ENCODE data around the gene RUNX1.
A peak's percentile ranks its signal among the peaks of the same experiment; 100 is the strongest.

Gene RUNX1

GRCh38 chr21:34762786-34763185 lies 286.3 kb downstream of the RUNX1 start:
- DNase-seq (ENCODE audit: low read depth in 4 of 4, low spot score in 1 of 4) = no peak

GRCh38 chr21:34761758-34762330 lies 287.3 kb downstream of the RUNX1 start:
- DNase-seq (ENCODE audit: low read depth in 4 of 4, low spot score in 1 of 4) = no peak

GRCh38 chr21:34754690-34755647 lies 294.1 kb downstream of the RUNX1 start:
- DNase-seq (ENCODE audit: low read depth in 4 of 4, low spot score in 1 of 4) = no peak

GRCh38 chr21:34748862-34749261 lies 300.2 kb downstream of the RUNX1 start:
- DNase-seq (ENCODE audit: low read depth in 4 of 4, low spot score in 1 of 4) = no peak

- DNase-seq (ENCODE audit: low read depth in 4 of 4, low spot score in 1 of 4) = peak; percentile 9 to 37 (median 22)
Measured at GRCh38 chr21:34745557-34746255, 303.4 kb downstream of the RUNX1 start.

- DNase-seq (ENCODE audit: low read depth in 4 of 4, low spot score in 1 of 4) = no peak
Measured at GRCh38 chr21:34744801-34745200, 304.3 kb downstream of the RUNX1 start.

GRCh38 chr21:34743831-34744230 lies 305.3 kb downstream of the RUNX1 start:
- no peak for DNase-seq (ENCODE audit: low read depth in 4 of 4, low spot score in 1 of 4)

- DNase-seq (ENCODE audit: low read depth in 4 of 4, low spot score in 1 of 4) = no peak
Measured at GRCh38 chr21:34743285-34743684, 305.8 kb downstream of the RUNX1 start.

- DNase-seq (ENCODE audit: low read depth in 4 of 4, low spot score in 1 of 4) = no peak
Measured at GRCh38 chr21:34740198-34740597, 308.9 kb downstream of the RUNX1 start.

Measured in stimulated activated CD4-positive, alpha-beta T cell treated with anti-CD3 and anti-CD28 coated beads, Interleukin-1b, Interleukin-23, amount 100 ng/mL, for 24 hours (primary cell).